ENCODE results near the gene COMMD6. TPM values are rescaled to one million over a fixed set of nuclear protein-coding genes. Genes with fewer than 3 reads are reported as not detected.

Gene COMMD6
- total RNA-seq, 3 donors from 2014 or later (not counting 1 experiment from before 2014, with no cell fraction given) = 111 to 149 (median 118) TPM

GRCh38 chr13:75507027-75508001, 30.3 kb downstream of the COMMD6 start:
- H3K36me3 ChIP-seq (ENCODE audit: control insufficient read depth, insufficient read depth, low read length) = no peaks in the 10 kb centered on the region
- Mint-ChIP-seq H3K27me3 (ENCODE audit: low read depth in 2 of 2) (no peaks in the 10 kb centered on the region), H3K4me3 (no peak overlapping the region), H3K27ac (no peak overlapping the region), H3K4me1 (peaks cover 0 to 4% of the 10 kb centered on the region in 2 donors), H3K36me3 (no peaks in the 10 kb centered on the region), H3K9me3 (no peaks in the 10 kb centered on the region)
- no peak overlapping the region for H3K4me3 ChIP-seq (ENCODE audit: low read length)
- no peak overlapping the region for H3K27ac ChIP-seq (ENCODE audit: low read length)
- 87% methylated on average over 9 of the region's 10 CpGs for WGBS (ENCODE audit: insufficient coverage)
- TF ChIP-seq CTCF (IDR thresholded peaks at IDR 0.05) = no peak
- H3K9me3 ChIP-seq (ENCODE audit: control insufficient read depth, insufficient read depth, low read length) = no peaks in the 10 kb centered on the region
- DNase-seq = no peak
- no peak for ATAC-seq
- H3K4me1 ChIP-seq (ENCODE audit: control insufficient read depth, insufficient read depth, low read length) = no peaks in the 10 kb centered on the region
- intact Hi-C loops (cut with micrococcal nuclease) = no loop called here
- H3K27me3 ChIP-seq (ENCODE audit: control insufficient read depth, insufficient read depth, low read length) = no peaks in the 10 kb centered on the region

GRCh38 chr13:75506018-75506417, 31.6 kb downstream of the COMMD6 start:
- H3K4me1 Mint-ChIP-seq = no peaks in the 10 kb centered on the region
- DNase-seq (no peak), ATAC-seq (no peak)
- H3K27ac ChIP-seq (ENCODE audit: low read length) = no peak overlapping the region
- no peaks in the 10 kb centered on the region for H3K27me3 Mint-ChIP-seq (ENCODE audit: low read depth in 2 of 2)
- 81% methylated on average over 1 of the region's 1 CpG for WGBS (ENCODE audit: insufficient coverage)
- H3K9me3 Mint-ChIP-seq = no peaks in the 10 kb centered on the region
- H3K4me3 Mint-ChIP-seq = no peak overlapping the region
- H3K27me3 ChIP-seq (ENCODE audit: control insufficient read depth, insufficient read depth, low read length) = no peaks in the 10 kb centered on the region
- no peak overlapping the region for H3K27ac Mint-ChIP-seq
- no peak overlapping the region for H3K4me3 ChIP-seq (ENCODE audit: low read length)
- H3K9me3 ChIP-seq (ENCODE audit: control insufficient read depth, insufficient read depth, low read length) = no peaks in the 10 kb centered on the region
- no peaks in the 10 kb centered on the region for H3K36me3 Mint-ChIP-seq
- no peak for TF ChIP-seq CTCF (IDR thresholded peaks at IDR 0.05)
- no peaks in the 10 kb centered on the region for H3K4me1 ChIP-seq (ENCODE audit: control insufficient read depth, insufficient read depth, low read length)
- H3K36me3 ChIP-seq (ENCODE audit: control insufficient read depth, insufficient read depth, low read length) = no peaks in the 10 kb centered on the region
- intact Hi-C loops (cut with micrococcal nuclease) = no loop called here

- TF ChIP-seq CTCF (IDR thresholded peaks at IDR 0.05) = no peak
- DNase-seq = no peak
- Histone ChIP-seq H3K27ac (ENCODE audit: low read length) (no peak overlapping the region), H3K9me3 (ENCODE audit: control insufficient read depth, insufficient read depth, low read length) (no peaks in the 10 kb centered on the region), H3K4me3 (ENCODE audit: low read length) (no peak overlapping the region), H3K27me3 (ENCODE audit: control insufficient read depth, insufficient read depth, low read length) (no peaks in the 10 kb centered on the region), H3K36me3 (ENCODE audit: control insufficient read depth, insufficient read depth, low read length) (no peaks in the 10 kb centered on the region), H3K4me1 (ENCODE audit: control insufficient read depth, insufficient read depth, low read length) (no peaks in the 10 kb centered on the region)
- Mint-ChIP-seq H3K4me1 (no peaks in the 10 kb centered on the region), H3K27ac (no peak overlapping the region), H3K36me3 (no peaks in the 10 kb centered on the region), H3K4me3 (no peak overlapping the region), H3K9me3 (no peaks in the 10 kb centered on the region), H3K27me3 (ENCODE audit: low read depth in 2 of 2) (no peaks in the 10 kb centered on the region)
- WGBS (ENCODE audit: insufficient coverage) = 44% methylated on average over 2 of the region's 3 CpGs
- intact Hi-C loops (cut with micrococcal nuclease) = no loop called here
- ATAC-seq = no peak
Observed at GRCh38 chr13:75505327-75505726, 32.3 kb downstream of the COMMD6 start.
